AG10803 (cell line): ENCODE data around the gene GPR39.

ENCODE experiments used
- DNase-seq: peaks from one replicate; pipeline ENCODE4 v3.0.0; 2010; ENCODE audit warnings: low read depth
- H3K4me3 ChIP-seq: 2 replicates; pipeline ENCODE4 v1.5.1; 2011; ENCODE audit warnings: mild to moderate bottlenecking, low read length, control low read depth
- CTCF ChIP-seq: conservative IDR thresholded peaks from 2 replicates; pipeline ENCODE4 v1.5.1; 2011; ENCODE audit warnings: mild to moderate bottlenecking, low read length, control low read depth, inconsistent platforms

GPR39 gene

GRCh38 chr2:132484144-132484543, 67.5 kb downstream of the GPR39 start:
- no peak for DNase-seq
- TF ChIP-seq CTCF: no peak
- no peak overlapping the region for H3K4me3 ChIP-seq

DNA sequence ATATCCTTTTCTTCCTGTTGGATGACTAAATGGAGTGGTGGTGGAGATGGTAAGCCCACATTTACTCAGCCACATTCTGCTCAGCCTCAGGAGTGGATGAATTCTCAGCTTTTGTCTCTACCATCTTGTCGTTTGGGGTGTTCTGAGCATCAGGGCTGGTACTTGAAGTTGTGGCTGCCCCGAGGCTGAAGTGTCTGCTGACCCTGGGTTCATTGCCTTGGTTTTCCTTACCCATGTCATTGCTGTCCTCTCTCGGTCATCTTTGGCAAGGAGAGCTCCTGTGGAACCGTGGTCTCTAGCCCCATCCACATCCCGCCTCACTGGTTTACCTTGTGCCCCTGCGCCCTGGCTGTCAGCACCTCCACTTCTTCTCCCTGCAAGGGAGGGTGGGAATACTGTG, 71.9 kb downstream of the GPR39 start:
- no peak overlapping the region for H3K4me3 ChIP-seq
- TF ChIP-seq CTCF: no peak
- DNase-seq: no peak

GRCh38 chr2:132489150-132489549, 72.5 kb downstream of the GPR39 start:
- no peak for DNase-seq
- TF ChIP-seq CTCF: no peak
- H3K4me3 ChIP-seq: no peak overlapping the region

GRCh38 chr2:132495881-132496280, 79.3 kb downstream of the GPR39 start:
- no peak overlapping the region for H3K4me3 ChIP-seq
- no peak for DNase-seq
- no peak for TF ChIP-seq CTCF

- no peak overlapping the region for H3K4me3 ChIP-seq
- no peak for TF ChIP-seq CTCF
- DNase-seq: no peak
These were observed 80.0 kb downstream of the GPR39 start for GRCh38 chr2:132496555-132496954.

DNA sequence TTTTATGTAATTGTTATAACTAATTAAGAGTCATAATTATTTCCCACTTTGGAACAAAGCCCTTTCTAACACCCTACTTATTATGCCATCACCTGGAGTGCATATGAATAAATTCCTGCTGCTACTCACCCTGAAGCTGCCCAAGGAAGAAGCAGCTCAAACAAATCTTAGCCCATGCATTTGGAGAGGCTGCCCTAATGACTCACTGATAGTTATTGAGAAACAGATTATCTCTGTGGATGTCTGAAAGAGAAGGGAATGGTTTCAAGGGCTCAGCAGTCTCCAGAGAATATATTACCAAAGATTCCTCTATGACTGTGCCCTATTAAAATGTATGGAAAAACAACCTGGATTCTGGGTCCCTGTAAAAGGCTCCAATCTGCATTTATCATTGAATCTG, 81.0 kb downstream of the GPR39 start:
- H3K4me3 ChIP-seq: no peak overlapping the region
- TF ChIP-seq CTCF: no peak
- DNase-seq: peak; percentile 9

DNA sequence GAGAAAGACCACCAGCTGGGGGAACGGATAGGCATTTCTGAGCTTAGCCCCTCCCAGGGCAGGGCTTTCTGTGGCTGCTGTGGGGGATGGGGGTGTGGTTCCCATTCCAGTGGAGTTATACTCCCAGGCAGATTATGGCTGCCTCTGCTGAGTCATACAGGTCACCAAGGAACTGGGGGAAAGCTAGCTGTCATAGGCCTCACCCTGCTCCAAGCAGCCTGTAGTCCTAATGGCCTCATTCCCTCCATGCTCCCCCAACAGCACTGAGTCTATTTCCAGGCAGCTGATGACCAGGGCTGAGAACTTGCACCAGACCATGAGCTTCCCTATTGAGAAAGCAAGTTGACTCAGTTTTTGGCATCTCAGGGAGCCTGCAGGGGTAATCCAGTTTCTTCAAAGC, 87.1 kb downstream of the GPR39 start:
- H3K4me3 ChIP-seq: no peak overlapping the region
- TF ChIP-seq CTCF: no peak
- peak; percentile 85 for DNase-seq
